VCaP (cell line): ENCODE results near the gene FKBP1A.

ENCODE experiments used
- H3K27ac ChIP-seq: fragments of 450-650 bp; 2 replicates; pipeline ENCODE4 v1.5.1; 2017
- TF ChIP-seq, protein P1 (sequence below): fragments of 450-650 bp; conservative IDR thresholded peaks from 2 replicates; pipeline ENCODE4 v1.5.1; 2017; ENCODE audit warnings: mild to moderate bottlenecking, moderate library complexity

FKBP1A gene

DNA sequence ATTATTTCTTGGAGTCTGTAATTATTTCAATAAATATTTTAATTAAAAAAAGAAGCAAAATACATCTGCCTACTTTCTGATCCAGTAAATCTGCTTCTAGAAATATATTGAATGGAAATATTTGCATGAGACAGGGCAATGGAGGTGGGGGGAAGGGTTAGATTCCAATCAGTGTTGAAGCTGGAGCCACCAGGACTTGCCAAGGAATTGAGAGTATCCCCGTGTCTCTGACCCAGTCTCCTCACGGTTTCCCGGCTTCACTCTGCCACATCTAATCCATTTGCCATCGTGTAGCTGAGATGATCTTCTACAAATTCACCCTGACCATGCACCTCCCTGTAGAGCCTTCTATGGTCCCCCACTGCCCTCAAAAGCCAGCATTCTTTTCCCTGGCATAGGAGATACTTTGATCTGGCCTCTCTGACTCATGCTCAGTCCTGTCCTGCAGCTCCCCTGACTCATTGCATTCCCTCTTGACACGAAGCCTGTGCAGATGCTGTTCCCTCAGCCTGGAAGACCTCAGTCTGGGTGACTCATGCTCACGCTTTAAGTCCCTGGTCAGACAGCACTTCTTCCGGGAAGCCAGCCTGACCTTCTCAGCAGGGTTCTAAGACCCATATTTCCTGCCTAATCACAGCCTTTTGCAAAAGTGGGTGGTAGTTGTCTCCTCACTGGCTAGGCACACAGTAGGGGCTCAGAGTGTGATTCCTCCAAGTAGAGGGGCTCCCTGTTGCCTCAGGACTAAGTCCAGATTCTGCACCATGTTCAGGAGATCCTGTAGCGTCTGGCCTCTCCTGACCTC is 23.0 kb upstream of the FKBP1A start:
- no peak overlapping the region for H3K27ac ChIP-seq

DNA sequence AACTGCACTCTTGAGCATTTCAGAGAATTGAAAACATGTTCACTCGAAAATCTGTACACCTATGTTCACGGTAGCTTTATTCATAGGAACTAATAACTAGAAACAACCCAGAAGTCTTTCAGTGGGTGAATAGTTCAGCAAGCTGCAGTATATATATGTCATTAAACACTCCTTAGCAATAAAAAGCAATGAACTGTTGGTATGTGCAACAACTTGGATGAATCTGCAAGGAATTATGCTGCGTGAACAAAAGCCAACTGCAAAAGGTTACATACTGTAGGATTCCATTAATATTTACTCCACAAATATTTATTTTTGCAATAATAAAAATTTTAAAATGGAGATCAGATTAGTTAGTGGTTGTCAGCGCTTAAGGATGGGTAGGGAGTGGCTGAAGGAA is 22.1 kb upstream of the FKBP1A start:
- peak overlapping the region; percentile 39 for H3K27ac ChIP-seq

More for the DNA sequence above, 23.0 kb upstream of the FKBP1A start:
- TF ChIP-seq, protein P1, sequence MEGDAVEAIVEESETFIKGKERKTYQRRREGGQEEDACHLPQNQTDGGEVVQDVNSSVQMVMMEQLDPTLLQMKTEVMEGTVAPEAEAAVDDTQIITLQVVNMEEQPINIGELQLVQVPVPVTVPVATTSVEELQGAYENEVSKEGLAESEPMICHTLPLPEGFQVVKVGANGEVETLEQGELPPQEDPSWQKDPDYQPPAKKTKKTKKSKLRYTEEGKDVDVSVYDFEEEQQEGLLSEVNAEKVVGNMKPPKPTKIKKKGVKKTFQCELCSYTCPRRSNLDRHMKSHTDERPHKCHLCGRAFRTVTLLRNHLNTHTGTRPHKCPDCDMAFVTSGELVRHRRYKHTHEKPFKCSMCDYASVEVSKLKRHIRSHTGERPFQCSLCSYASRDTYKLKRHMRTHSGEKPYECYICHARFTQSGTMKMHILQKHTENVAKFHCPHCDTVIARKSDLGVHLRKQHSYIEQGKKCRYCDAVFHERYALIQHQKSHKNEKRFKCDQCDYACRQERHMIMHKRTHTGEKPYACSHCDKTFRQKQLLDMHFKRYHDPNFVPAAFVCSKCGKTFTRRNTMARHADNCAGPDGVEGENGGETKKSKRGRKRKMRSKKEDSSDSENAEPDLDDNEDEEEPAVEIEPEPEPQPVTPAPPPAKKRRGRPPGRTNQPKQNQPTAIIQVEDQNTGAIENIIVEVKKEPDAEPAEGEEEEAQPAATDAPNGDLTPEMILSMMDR = no peak

DNA sequence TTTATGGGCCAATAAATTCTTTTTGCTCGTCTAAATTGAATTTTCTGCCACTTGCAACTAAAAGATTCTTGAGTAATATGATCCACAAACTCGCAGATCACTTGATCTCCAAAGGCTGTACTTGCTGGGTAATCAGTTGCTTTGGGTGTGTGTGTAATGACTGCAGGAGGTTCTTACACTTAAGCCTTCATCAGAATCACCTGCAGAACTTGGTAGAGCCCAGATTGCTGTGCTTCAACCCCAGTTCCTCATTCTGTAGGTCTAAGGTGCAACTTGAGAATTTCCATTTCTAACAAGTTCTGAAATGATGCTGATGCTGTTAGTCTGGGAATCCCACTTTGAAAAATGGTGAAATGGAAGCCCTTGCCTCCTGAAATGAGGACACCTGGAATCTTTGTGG is 12.9 kb upstream of the FKBP1A start:
- no peak overlapping the region for H3K27ac ChIP-seq
- TF ChIP-seq, protein P1 = no peak

More for the DNA sequence above, 22.1 kb upstream of the FKBP1A start:
- TF ChIP-seq, protein P1 = no peak

DNA sequence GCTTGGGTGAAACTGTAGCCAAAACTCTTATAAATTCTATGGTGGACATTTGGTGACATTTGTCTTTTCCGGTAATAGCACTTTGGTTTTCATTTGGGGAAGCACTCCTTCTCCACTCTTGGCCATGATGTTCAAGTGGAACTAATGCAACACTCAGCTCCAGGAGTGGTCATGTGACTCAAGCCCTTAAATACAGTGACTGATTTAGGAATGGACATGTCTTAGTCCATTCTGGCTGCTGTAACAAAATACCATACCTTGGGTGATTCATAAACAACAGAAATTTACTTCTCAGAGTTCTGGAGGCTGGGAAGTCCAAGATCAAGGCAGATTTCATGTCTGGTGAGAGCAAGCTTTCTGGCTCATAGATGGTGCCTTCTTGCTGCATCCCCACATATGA is 10.8 kb upstream of the FKBP1A start:
- H3K27ac ChIP-seq = no peak overlapping the region
- TF ChIP-seq, protein P1 = no peak

DNA sequence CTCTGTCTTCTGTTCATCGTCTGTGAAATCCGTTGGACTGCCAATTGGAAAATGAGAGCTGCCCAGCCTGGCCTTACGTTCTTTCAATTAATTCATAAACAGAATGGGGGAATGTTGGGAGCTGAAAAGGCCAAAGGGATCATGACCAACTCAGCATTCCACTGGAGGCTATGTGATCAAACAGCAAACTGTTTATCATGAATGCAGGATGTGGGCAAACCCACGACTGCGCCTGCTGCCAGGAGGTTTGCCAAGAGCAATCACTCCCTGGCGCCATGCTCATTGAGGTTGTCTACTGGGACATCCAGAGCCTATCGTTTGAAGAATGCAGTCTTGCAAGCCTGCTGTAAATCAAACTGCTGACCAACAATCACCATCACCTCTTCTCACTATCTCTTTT is 9.3 kb upstream of the FKBP1A start:
- H3K27ac ChIP-seq = peak overlapping the region; percentile 70; the same call in 1 of the 2 replicates

DNA sequence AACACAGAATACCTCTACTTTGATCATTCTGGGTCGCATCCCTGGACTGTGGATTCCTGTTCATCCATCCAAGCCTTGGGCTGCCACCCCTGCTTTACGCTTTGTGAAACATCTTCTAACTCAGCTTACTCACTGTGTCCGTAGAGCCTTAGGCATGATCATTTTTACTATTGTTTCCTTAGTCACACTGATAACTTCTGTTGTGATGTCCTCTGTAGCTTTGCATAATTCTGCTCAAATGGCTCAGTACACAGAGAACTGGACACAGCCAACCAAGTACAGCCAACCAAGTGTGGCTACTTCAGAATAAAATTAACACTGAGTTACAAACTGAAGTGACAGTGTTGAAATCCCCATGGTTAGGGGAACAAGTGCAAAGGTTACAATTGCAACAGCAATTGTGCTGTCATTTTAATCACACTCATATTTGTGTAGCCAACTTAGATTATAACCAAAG is 8.6 kb upstream of the FKBP1A start:
- TF ChIP-seq, protein P1 = no peak
- H3K27ac ChIP-seq = peak overlapping the region; percentile 70

More for the DNA sequence above, 9.3 kb upstream of the FKBP1A start:
- TF ChIP-seq, protein P1 = no peak

DNA sequence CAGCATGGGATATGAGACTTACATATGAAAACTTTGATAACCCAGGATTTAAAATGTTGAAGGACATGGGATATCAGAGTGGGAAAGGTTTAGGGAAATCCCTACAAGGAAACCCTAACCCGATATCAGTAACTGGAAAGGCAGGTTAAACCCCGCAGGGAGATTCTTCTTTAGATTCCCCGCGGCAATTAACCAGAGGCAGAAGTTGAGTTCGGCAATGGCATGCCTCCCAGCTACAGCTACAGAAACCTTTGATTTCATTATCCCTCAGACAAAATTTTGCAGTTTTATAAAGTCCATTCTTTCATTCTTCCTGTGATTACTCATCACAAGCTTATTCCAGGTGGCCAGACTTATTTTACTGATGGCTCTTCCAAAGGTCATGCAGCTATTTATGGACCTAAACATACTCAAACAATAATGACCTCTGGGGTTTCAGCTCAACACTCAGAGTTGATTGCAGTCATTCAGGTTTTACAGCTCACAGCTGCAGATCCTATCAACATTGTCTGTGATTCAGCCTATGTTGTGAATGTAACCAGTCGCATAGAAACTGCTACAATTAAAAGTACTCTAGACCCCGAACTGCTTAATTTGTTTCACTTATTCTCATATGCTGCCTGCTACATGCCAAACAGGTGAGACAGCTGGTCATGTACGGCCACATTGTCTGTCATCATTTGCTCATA is 7.0 kb upstream of the FKBP1A start:
- H3K27ac ChIP-seq = peak overlapping the region; percentile 70
